Colonic mucosa (tissue), 4 donors: ENCODE results near the gene MUCL3. TPM values are rescaled to one million over a fixed set of nuclear protein-coding genes. Genes with fewer than 3 reads are reported as not detected.
"Not testable (repeated sequence)": the region's sequence is repeated elsewhere in the genome, so short reads cannot be mapped to it uniquely, and the experiment has no call there.

Experiments
- DNase-seq: peaks from one replicate; pipeline ENCODE4 v3.0.0-alpha.2; 2020
- H3K27ac ChIP-seq: fragments of 200-600 bp; one replicate; pipeline ENCODE4 v1.8.0; 2021
- H3K27me3 ChIP-seq: fragments of 200-600 bp; one replicate; pipeline ENCODE4 v1.8.0; 2021
- H3K36me3 ChIP-seq: fragments of 200-600 bp; one replicate; pipeline ENCODE4 v1.8.0; 2021
- H3K4me1 ChIP-seq: fragments of 200-600 bp; one replicate; pipeline ENCODE4 v1.8.0; 2021; ENCODE audit warnings: mild to moderate bottlenecking
- H3K4me3 ChIP-seq: fragments of 200-600 bp; one replicate; pipeline ENCODE4 v1.8.0; 2021
- H3K9ac ChIP-seq, 2 donors: one replicate each; pipeline ENCODE4 v1.7.0; 2013; ENCODE audit warnings: control low read depth in 2 of 2, low read depth in 2 of 2, low read length in 2 of 2
- H3K9me3 ChIP-seq: fragments of 200-600 bp; one replicate; pipeline ENCODE4 v1.8.0; 2021
- intact Hi-C: fragments of 100-400 bp; cut with DNase I; formaldehyde crosslinking; loops from one replicate; pipeline ENCODE4 v1.14.1; 2022
- total RNA-seq, 2 donors: library from RNA; stranded (reverse); fragmentation: NEBNext Ultra II Directional in 1 of 2; extraction: Animal tissue kit (Norgen Biotek cat#: 25700) in 1 of 2; gene quantifications; one replicate each; pipeline ENCODE4 v1.2.1, GENCODE V29; 2021
- TF ChIP-seq, protein P1 (sequence below): fragments of 200-600 bp; IDR thresholded peaks from one replicate; pipeline ENCODE4 v1.8.0; 2022; ENCODE audit warnings: antibody characterized with exemption, mild to moderate bottlenecking
- donor health status: healthy.
- donor health status: DM: no; HTN: no; CAD: no.
- donor health status: DM: no; HTN: no; CAD: no.

The MUCL3 gene
- total RNA-seq, 2 donors from 2014 or later, result 0.30 TPM; not detected in 1

GRCh38 chr6:30997301-30997700, 56.5 kb downstream of the MUCL3 start:
- TF ChIP-seq, protein P1, sequence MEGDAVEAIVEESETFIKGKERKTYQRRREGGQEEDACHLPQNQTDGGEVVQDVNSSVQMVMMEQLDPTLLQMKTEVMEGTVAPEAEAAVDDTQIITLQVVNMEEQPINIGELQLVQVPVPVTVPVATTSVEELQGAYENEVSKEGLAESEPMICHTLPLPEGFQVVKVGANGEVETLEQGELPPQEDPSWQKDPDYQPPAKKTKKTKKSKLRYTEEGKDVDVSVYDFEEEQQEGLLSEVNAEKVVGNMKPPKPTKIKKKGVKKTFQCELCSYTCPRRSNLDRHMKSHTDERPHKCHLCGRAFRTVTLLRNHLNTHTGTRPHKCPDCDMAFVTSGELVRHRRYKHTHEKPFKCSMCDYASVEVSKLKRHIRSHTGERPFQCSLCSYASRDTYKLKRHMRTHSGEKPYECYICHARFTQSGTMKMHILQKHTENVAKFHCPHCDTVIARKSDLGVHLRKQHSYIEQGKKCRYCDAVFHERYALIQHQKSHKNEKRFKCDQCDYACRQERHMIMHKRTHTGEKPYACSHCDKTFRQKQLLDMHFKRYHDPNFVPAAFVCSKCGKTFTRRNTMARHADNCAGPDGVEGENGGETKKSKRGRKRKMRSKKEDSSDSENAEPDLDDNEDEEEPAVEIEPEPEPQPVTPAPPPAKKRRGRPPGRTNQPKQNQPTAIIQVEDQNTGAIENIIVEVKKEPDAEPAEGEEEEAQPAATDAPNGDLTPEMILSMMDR, result no peak
- Histone ChIP-seq H3K27me3 (no peaks in the 10 kb centered on the region), H3K9ac (no peak overlapping the region), H3K27ac (no peak overlapping the region), H3K4me1 (no peaks in the 10 kb centered on the region), H3K4me3 (no peak overlapping the region), H3K9me3 (no peaks in the 10 kb centered on the region), H3K36me3 (no peaks in the 10 kb centered on the region)
- DNase-seq, result no peak
- intact Hi-C loops, result no loop called here

DNA sequence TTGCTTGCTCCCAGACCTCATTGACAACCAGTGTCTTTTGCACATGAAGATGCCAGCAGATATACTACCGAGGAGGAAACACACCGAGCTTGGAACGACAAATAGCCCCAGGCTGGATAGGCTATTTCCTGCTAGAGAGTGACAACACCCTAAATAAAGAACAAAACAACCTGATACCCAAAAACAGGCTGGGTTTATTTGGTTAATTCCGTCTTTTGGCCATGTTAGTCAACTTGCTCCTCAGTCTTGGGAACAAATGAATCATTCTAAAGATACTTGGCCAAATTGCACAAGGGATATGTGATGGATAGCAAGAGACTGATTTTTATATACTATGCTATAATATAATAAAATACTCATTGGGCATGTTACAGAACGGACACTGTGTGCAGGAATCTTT, 58.0 kb downstream of the MUCL3 start:
- Histone ChIP-seq H3K9me3 (no peaks in the 10 kb centered on the region), H3K27me3 (no peaks in the 10 kb centered on the region), H3K4me1 (no peaks in the 10 kb centered on the region), H3K9ac (no peak overlapping the region), H3K27ac (no peak overlapping the region), H3K36me3 (no peaks in the 10 kb centered on the region), H3K4me3 (no peak overlapping the region)
- DNase-seq, result no peak
- intact Hi-C loops, result no loop called here
- TF ChIP-seq, protein P1, result no peak

DNA sequence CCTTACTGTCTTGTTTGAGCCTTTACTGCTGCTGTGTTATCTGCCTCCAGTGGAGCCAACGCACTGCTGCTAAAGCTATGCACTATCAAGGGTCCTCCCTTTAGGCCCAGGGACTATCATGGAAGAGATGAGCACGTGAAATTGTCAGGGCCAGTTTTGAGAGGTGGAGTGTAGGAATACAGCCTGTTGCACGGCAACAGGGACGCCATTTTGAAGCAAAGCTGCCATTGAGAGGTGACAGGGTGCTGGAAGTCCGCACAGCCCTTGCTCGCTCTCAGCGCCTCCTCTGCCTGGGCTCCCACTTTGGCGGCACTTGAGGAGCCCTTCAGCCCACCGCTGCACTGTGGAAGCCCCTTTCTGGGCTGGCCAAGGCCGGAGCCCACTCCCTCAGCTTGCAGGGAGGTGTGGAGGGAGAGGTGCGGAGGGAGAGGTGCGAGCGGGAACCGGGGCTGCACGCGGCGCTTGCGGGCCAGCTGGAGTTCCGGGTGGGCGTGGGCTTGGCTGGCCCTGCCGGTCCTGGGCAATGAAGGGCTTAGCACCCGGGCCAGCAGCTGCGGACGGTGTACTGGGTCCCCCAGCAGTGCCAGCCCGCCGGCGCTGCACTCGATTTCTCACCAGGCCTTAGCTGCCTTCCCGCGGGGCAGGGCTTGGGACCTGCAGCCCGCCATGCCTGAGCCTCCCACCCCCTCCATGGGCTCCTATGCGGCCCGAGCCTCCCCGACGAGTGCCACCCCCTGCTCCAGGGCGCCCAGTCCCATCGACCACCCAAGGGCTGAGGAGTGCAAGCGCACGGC, 59.5 kb downstream of the MUCL3 start:
- H3K27ac ChIP-seq, H3K36me3 ChIP-seq, DNase-seq, H3K27me3 ChIP-seq, H3K4me1 ChIP-seq, H3K9ac ChIP-seq, intact Hi-C loops, H3K4me3 ChIP-seq, H3K9me3 ChIP-seq: not testable (repeated sequence)

- no peak overlapping the region for H3K27ac ChIP-seq
- no peak for DNase-seq
- H3K9me3 ChIP-seq, result no peaks in the 10 kb centered on the region
- H3K9ac ChIP-seq, result no peak overlapping the region
- H3K36me3 ChIP-seq, result no peaks in the 10 kb centered on the region
- intact Hi-C loops, result no loop called here
- no peak overlapping the region for H3K4me3 ChIP-seq
- TF ChIP-seq, protein P1, result no peak
- H3K4me1 ChIP-seq, result no peaks in the 10 kb centered on the region
- H3K27me3 ChIP-seq, result no peaks in the 10 kb centered on the region
These were observed 60.6 kb downstream of the MUCL3 start for GRCh38 chr6:31001281-31001888.

- no peak overlapping the region for H3K9ac ChIP-seq
- H3K27me3 ChIP-seq, result no peaks in the 10 kb centered on the region
- no peak for DNase-seq
- H3K27ac ChIP-seq, result no peak overlapping the region
- TF ChIP-seq, protein P1, result no peak
- H3K9me3 ChIP-seq, result no peaks in the 10 kb centered on the region
- H3K4me3 ChIP-seq, result no peak overlapping the region
- intact Hi-C loops, result no loop called here
- H3K36me3 ChIP-seq, result no peaks in the 10 kb centered on the region
- H3K4me1 ChIP-seq, result no peaks in the 10 kb centered on the region
These were observed 61.7 kb downstream of the MUCL3 start for GRCh38 chr6:31002471-31002870.

Other genes with a start within 250 kb of the MUCL3 start
- 10 to 100 TPM in 1 of 2 donors, 1 to 10 TPM in 1; 7.4 to 19.2 TPM for gene NRM, start 250.0 kb upstream of the MUCL3 start, total RNA-seq
- 10 to 100 TPM; 14.0 to 59.0 TPM for gene MDC1, start 223.7 kb upstream of the MUCL3 start, total RNA-seq
- gene TUBB, start 220.6 kb upstream of the MUCL3 start, total RNA-seq, result 100 to 1,000 TPM; 213 to 605 TPM
- 100 to 1,000 TPM; 130 to 158 TPM for gene FLOT1, start 198.3 kb upstream of the MUCL3 start, total RNA-seq
- 10 to 100 TPM; 47.2 to 92.8 TPM for gene IER3, start 196.4 kb upstream of the MUCL3 start, total RNA-seq
- gene DDR1, start 56.5 kb upstream of the MUCL3 start, total RNA-seq, result 100 to 1,000 TPM; 261 to 267 TPM
- 10 to 100 TPM; 15.8 to 25.7 TPM for gene GTF2H4, start 32.8 kb upstream of the MUCL3 start, total RNA-seq
- 10 to 100 TPM; 27.5 to 55.6 TPM for gene VARS2, start 26.7 kb upstream of the MUCL3 start, total RNA-seq
- gene SFTA2, start 8.8 kb upstream of the MUCL3 start, total RNA-seq, result 1 to 10 TPM in 1 of 2 donors, not detected in 1; 1.3 TPM
- not detected for gene MUC21, start 42.7 kb downstream of the MUCL3 start, total RNA-seq
- gene MUC22, start 69.5 kb downstream of the MUCL3 start, total RNA-seq, result not detected
- not detected for gene C6orf15, start 171.6 kb downstream of the MUCL3 start, total RNA-seq
- 1 to 10 TPM; 2.2 to 5.6 TPM for gene PSORS1C1, start 173.8 kb downstream of the MUCL3 start, total RNA-seq
- gene CDSN, start 179.5 kb downstream of the MUCL3 start, total RNA-seq, result not detected
- gene PSORS1C2, start 198.1 kb downstream of the MUCL3 start, total RNA-seq, result not detected
- 10 to 100 TPM; 31.8 to 55.4 TPM for gene CCHCR1, start 216.8 kb downstream of the MUCL3 start, total RNA-seq
- 10 to 100 TPM in 1 of 2 donors, 1 to 10 TPM in 1; 8.8 to 39.6 TPM for gene TCF19, start 217.6 kb downstream of the MUCL3 start, total RNA-seq
- gene POU5F1, start 229.7 kb downstream of the MUCL3 start, total RNA-seq, result 1 to 10 TPM; 3.4 to 7.0 TPM